Liver (tissue), 9 donors: Measurements from ENCODE around the gene PHKG2. TPM values are rescaled to one million over a fixed set of nuclear protein-coding genes. Genes with fewer than 3 reads are reported as not detected.

ENCODE experiments used
- DNase-seq: peaks from one replicate; pipeline ENCODE4 v3.0.0-alpha.2; 2017; ENCODE audit warnings: low spot score
- H3K27ac ChIP-seq, 2 donors: one replicate each; pipeline ENCODE4 v1.7.0; 2013; ENCODE audit warnings: inconsistent platforms in 2 of 2, low read length in 2 of 2, control low read depth in 1 of 2, low read depth in 1 of 2, mild to moderate bottlenecking in 1 of 2
- H3K27me3 ChIP-seq, 4 donors: one replicate each; pipeline versions ENCODE4 v1.6.1 to v1.7.0; 2013; ENCODE audit warnings: low read length in 3 of 4, inconsistent platforms in 1 of 4, mild to moderate bottlenecking in 1 of 4, moderate library complexity in 1 of 4; ENCODE audit not compliant: control insufficient read depth in 4 of 4, insufficient read depth in 4 of 4
- H3K36me3 ChIP-seq, 4 donors: one replicate each; pipeline versions ENCODE4 v1.6.1 to v1.7.0; 2013; ENCODE audit warnings: low read length in 3 of 4, mild to moderate bottlenecking in 3 of 4, low read depth in 1 of 4, moderate library complexity in 1 of 4; ENCODE audit not compliant: control insufficient read depth in 4 of 4, insufficient read depth in 3 of 4
- H3K4me1 ChIP-seq, 4 donors: one replicate each; pipeline versions ENCODE4 v1.6.1 to v1.7.0; 2013; ENCODE audit warnings: low read length in 3 of 4, mild to moderate bottlenecking in 3 of 4, moderate library complexity in 1 of 4; ENCODE audit not compliant: control insufficient read depth in 4 of 4, insufficient read depth in 4 of 4
- H3K4me3 ChIP-seq, 3 donors: one replicate each; pipeline versions ENCODE4 v1.6.1 to v1.7.0; 2013; ENCODE audit warnings: low read length in 3 of 3, control low read depth in 1 of 3, low read depth in 1 of 3, mild to moderate bottlenecking in 1 of 3
- H3K9ac ChIP-seq, 2 donors: one replicate each; pipeline ENCODE4 v1.7.0; 2013; ENCODE audit warnings: low read length in 2 of 2, mild to moderate bottlenecking in 2 of 2, moderate library complexity in 2 of 2, control low read depth in 1 of 2, low read depth in 1 of 2
- H3K9me3 ChIP-seq, 4 donors: one replicate each; pipeline versions ENCODE4 v1.6.1 to v1.7.0; 2013; ENCODE audit warnings: low read length in 3 of 4; ENCODE audit not compliant: control insufficient read depth in 4 of 4
- EGR1 ChIP-seq, 2 donors: IDR thresholded peaks; 2 replicates each; pipeline ENCODE4 v1.6.1; 2016 to 2018; ENCODE audit warnings: antibody characterized with exemption in 2 of 2, low read depth in 2 of 2
- FOXA1 ChIP-seq: IDR thresholded peaks from 2 replicates; pipeline ENCODE4 v1.6.1; 2016; ENCODE audit warnings: antibody characterized with exemption
- FOXA2 ChIP-seq: IDR thresholded peaks from 2 replicates; pipeline ENCODE4 v1.6.1; 2016; ENCODE audit warnings: antibody characterized with exemption
- HNF4A ChIP-seq, 2 donors: conservative IDR thresholded peaks; 2 replicates each; pipeline ENCODE4 v1.6.1; 2016; ENCODE audit warnings: antibody characterized with exemption in 2 of 2, mild to moderate bottlenecking in 2 of 2
- HNF4G ChIP-seq: IDR thresholded peaks from 2 replicates; pipeline ENCODE4 v1.6.1; 2016; ENCODE audit warnings: antibody characterized with exemption
- JUND ChIP-seq, 2 donors: IDR thresholded peaks; 2 replicates each; pipeline ENCODE4 v1.6.1; 2016; ENCODE audit warnings: antibody characterized with exemption in 2 of 2
- NR2F2 ChIP-seq: IDR thresholded peaks from 2 replicates; pipeline ENCODE4 v1.6.1; 2016; ENCODE audit warnings: antibody characterized with exemption
- RAD21 ChIP-seq, 2 donors: IDR thresholded peaks; 2 replicates each; pipeline ENCODE4 v1.6.1; 2016; ENCODE audit warnings: antibody characterized with exemption in 2 of 2, mild to moderate bottlenecking in 2 of 2
- RXRA ChIP-seq, 2 donors: IDR thresholded peaks; 2 replicates each; pipeline ENCODE4 v1.6.1; 2017 to 2018; ENCODE audit warnings: antibody characterized with exemption in 2 of 2, mild to moderate bottlenecking in 1 of 2
- SP1 ChIP-seq: IDR thresholded peaks from 2 replicates; pipeline ENCODE4 v1.6.1; 2018; ENCODE audit warnings: antibody characterized with exemption, mild to moderate bottlenecking
- TAF1 ChIP-seq: conservative IDR thresholded peaks from 2 replicates; pipeline ENCODE4 v1.6.1; 2016; ENCODE audit warnings: antibody characterized with exemption, mild to moderate bottlenecking
- YY1 ChIP-seq: IDR thresholded peaks from 2 replicates; pipeline ENCODE4 v1.6.1; 2016; ENCODE audit warnings: antibody characterized with exemption, mild to moderate bottlenecking
- WGBS: extraction: QIAGEN DNeasy Blood & Tissue Kit; methylation state at CpG from one replicate; pipeline ENCODE4 v1.1.7; 2013; 5-methylcytosine and 5-hydroxymethylcytosine counted together
- polyA plus RNA-seq, 2 donors: library from polyadenylated mRNA; stranded (reverse) in 1 of 2; unstranded in 1 of 2; fragments of 200-250 nt in 1 of 2; fragments of >200 nt in 1 of 2; fragmentation: Nextera tagmentation in 1 of 2; extraction: Ambion mirVana in 1 of 2; gene quantifications; one replicate each; pipeline versions ENCODE4 v1.2.1 to v1.2.3, GENCODE V29; 2013 to 2015
- total RNA-seq, 2 donors: library from RNA; depleted of rRNA; stranded (reverse); fragments of >200 nt; gene quantifications; one replicate each; pipeline ENCODE4 v1.2.3, GENCODE V29; 2014
- TF ChIP-seq, protein P1 (sequence below): fragments of 150-350 bp; IDR thresholded peaks from 2 replicates; pipeline ENCODE4 v1.5.1; 2017; ENCODE audit warnings: improper control_type of control experiment, low read depth, low read length; ENCODE audit not compliant: missing input control
- TF ChIP-seq, protein P2 (sequence below): IDR thresholded peaks from 2 replicates; pipeline ENCODE4 v1.6.1; 2016; ENCODE audit warnings: antibody characterized with exemption, mild to moderate bottlenecking
- TF ChIP-seq, protein P3 (sequence below): IDR thresholded peaks from 2 replicates; pipeline ENCODE4 v1.6.1; 2016; ENCODE audit warnings: antibody characterized with exemption
- TF ChIP-seq, protein P4 (sequence below): IDR thresholded peaks from 2 replicates; pipeline ENCODE4 v1.6.1; 2016; ENCODE audit warnings: antibody characterized with exemption
- TF ChIP-seq, protein P5 (sequence below): IDR thresholded peaks from 2 replicates; pipeline ENCODE4 v1.6.1; 2016; ENCODE audit warnings: antibody characterized with exemption
- donor health status: healthy.
- donor health status: healthy.
- donor health status: healthy.
- donor health status: healthy.
- donor health status: healthy.

The PHKG2 gene
- total and polyA plus RNA-seq, 4 donors = 9.2 to 21.2 (median 17.9) TPM

DNA sequence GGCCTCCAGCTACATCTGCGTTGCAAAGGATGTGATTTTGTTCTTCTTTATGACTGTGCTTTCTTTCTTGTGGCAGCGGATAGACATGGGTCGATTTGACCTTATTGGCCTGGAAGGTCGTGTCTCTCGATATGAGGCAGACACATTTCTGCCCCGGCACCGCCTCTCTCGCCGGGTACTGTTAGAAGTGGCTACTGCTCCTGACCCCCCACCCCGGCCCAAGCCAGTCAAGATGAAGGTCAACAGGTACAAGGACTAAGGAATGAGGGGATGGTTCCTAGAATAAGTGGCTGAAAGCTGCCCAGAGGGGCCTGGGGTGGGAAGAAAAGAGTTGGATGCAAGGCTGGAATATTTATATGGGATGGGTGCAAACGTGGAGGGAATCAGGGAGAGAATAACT lies 28.1 kb upstream of the PHKG2 start:
- Histone ChIP-seq H3K9me3 (no peaks in the 10 kb centered on the region), H3K36me3 (peaks cover 54 to 83% (median 69%) of the 10 kb centered on the region in 4 donors), H3K9ac (no peak overlapping the region), H3K4me1 (peaks cover 0 to 14% (median 3%) of the 10 kb centered on the region in 4 donors), H3K27me3 (no peaks in the 10 kb centered on the region), H3K4me3 (no peak overlapping the region), H3K27ac (no peak overlapping the region)
- no peak for TF ChIP-seq SP1
- TF ChIP-seq FOXA1 = no peak
- TF ChIP-seq, protein P1, sequence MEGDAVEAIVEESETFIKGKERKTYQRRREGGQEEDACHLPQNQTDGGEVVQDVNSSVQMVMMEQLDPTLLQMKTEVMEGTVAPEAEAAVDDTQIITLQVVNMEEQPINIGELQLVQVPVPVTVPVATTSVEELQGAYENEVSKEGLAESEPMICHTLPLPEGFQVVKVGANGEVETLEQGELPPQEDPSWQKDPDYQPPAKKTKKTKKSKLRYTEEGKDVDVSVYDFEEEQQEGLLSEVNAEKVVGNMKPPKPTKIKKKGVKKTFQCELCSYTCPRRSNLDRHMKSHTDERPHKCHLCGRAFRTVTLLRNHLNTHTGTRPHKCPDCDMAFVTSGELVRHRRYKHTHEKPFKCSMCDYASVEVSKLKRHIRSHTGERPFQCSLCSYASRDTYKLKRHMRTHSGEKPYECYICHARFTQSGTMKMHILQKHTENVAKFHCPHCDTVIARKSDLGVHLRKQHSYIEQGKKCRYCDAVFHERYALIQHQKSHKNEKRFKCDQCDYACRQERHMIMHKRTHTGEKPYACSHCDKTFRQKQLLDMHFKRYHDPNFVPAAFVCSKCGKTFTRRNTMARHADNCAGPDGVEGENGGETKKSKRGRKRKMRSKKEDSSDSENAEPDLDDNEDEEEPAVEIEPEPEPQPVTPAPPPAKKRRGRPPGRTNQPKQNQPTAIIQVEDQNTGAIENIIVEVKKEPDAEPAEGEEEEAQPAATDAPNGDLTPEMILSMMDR = no peak
- TF ChIP-seq YY1 = no peak
- no peak for TF ChIP-seq HNF4A (conservative IDR thresholded peaks at IDR 0.05)
- no peak for TF ChIP-seq HNF4G
- no peak for DNase-seq
- 92% methylated on average over 11 of the region's 11 CpGs for whole genome bisulfite sequencing

DNA sequence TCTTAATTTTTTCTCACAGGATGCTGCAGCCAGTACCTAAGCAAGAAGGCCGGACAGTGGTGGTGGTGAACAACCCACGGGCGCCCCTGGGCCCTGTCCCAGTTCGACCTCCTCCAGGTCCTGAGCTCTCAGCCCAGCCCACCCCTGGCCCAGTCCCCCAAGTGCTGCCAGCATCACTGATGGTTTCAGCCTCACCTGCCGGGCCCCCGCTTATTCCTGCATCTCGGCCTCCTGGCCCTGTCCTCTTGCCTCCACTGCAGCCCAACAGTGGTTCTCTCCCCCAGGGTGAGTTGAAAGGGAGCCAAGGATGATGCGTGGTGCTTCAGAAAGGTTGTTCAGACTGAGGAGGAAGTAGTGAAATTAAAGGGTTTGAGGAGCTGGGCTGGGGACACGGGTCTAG lies 27.5 kb upstream of the PHKG2 start:
- Histone ChIP-seq H3K9me3 (no peaks in the 10 kb centered on the region), H3K27me3 (no peaks in the 10 kb centered on the region), H3K27ac (no peak overlapping the region), H3K9ac (no peak overlapping the region), H3K4me3 (no peak overlapping the region), H3K4me1 (peaks cover 0 to 14% (median 3%) of the 10 kb centered on the region in 4 donors), H3K36me3 (peaks cover 54 to 85% (median 67%) of the 10 kb centered on the region in 4 donors)
- TF ChIP-seq NR2F2 = no peak
- no peak for TF ChIP-seq RXRA (IDR thresholded peaks at IDR 0.05)
- TF ChIP-seq TAF1 = no peak
- TF ChIP-seq, protein P2, sequence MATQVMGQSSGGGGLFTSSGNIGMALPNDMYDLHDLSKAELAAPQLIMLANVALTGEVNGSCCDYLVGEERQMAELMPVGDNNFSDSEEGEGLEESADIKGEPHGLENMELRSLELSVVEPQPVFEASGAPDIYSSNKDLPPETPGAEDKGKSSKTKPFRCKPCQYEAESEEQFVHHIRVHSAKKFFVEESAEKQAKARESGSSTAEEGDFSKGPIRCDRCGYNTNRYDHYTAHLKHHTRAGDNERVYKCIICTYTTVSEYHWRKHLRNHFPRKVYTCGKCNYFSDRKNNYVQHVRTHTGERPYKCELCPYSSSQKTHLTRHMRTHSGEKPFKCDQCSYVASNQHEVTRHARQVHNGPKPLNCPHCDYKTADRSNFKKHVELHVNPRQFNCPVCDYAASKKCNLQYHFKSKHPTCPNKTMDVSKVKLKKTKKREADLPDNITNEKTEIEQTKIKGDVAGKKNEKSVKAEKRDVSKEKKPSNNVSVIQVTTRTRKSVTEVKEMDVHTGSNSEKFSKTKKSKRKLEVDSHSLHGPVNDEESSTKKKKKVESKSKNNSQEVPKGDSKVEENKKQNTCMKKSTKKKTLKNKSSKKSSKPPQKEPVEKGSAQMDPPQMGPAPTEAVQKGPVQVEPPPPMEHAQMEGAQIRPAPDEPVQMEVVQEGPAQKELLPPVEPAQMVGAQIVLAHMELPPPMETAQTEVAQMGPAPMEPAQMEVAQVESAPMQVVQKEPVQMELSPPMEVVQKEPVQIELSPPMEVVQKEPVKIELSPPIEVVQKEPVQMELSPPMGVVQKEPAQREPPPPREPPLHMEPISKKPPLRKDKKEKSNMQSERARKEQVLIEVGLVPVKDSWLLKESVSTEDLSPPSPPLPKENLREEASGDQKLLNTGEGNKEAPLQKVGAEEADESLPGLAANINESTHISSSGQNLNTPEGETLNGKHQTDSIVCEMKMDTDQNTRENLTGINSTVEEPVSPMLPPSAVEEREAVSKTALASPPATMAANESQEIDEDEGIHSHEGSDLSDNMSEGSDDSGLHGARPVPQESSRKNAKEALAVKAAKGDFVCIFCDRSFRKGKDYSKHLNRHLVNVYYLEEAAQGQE = no peak
- no peak for TF ChIP-seq FOXA1
- TF ChIP-seq JUND (IDR thresholded peaks at IDR 0.05) = no peak
- TF ChIP-seq EGR1 (IDR thresholded peaks at IDR 0.05; ENCODE audit: low read depth in 2 of 2) = no peak
- TF ChIP-seq, protein P3, sequence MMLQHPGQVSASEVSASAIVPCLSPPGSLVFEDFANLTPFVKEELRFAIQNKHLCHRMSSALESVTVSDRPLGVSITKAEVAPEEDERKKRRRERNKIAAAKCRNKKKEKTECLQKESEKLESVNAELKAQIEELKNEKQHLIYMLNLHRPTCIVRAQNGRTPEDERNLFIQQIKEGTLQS = no peak
- TF ChIP-seq, protein P4, sequence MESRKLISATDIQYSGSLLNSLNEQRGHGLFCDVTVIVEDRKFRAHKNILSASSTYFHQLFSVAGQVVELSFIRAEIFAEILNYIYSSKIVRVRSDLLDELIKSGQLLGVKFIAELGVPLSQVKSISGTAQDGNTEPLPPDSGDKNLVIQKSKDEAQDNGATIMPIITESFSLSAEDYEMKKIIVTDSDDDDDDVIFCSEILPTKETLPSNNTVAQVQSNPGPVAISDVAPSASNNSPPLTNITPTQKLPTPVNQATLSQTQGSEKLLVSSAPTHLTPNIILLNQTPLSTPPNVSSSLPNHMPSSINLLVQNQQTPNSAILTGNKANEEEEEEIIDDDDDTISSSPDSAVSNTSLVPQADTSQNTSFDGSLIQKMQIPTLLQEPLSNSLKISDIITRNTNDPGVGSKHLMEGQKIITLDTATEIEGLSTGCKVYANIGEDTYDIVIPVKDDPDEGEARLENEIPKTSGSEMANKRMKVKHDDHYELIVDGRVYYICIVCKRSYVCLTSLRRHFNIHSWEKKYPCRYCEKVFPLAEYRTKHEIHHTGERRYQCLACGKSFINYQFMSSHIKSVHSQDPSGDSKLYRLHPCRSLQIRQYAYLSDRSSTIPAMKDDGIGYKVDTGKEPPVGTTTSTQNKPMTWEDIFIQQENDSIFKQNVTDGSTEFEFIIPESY = no peak
- no peak for TF ChIP-seq HNF4G
- no peak for TF ChIP-seq FOXA2
- no peak for TF ChIP-seq HNF4A (conservative IDR thresholded peaks at IDR 0.05)
- no peak for TF ChIP-seq RAD21 (IDR thresholded peaks at IDR 0.05)
- TF ChIP-seq, protein P5, sequence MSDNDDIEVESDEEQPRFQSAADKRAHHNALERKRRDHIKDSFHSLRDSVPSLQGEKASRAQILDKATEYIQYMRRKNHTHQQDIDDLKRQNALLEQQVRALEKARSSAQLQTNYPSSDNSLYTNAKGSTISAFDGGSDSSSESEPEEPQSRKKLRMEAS = no peak
- no peak for TF ChIP-seq YY1
- DNase-seq = no peak
- WGBS = 84% methylated on average over 9 of the region's 9 CpGs
